Stimulated activated naive B cell treated with anti-CD40 and anti-IgM and Interleukin-4, amounts not matched to agents 10 μg/mL and 1 μg/mL and 100 μg/mL, for 72 hours (primary cell): ENCODE measurements around the gene C1QL1.

Experiments used
- ATAC-seq, 2 donors: fragments of 150-1000 bp; cut with Tn5 transposase; replicated peaks; 2 replicates each; pipeline ENCODE4 v1.10.0; 2021; ENCODE audit warnings: moderate library complexity in 1 of 2
- DNase-seq: peaks from one replicate; pipeline ENCODE4 v3.0.0; 2021
- H3K27ac Mint-ChIP-seq: one replicate; pipeline ENCODE4 v1.8.0; 2022; ENCODE audit warnings: mild to moderate bottlenecking, mixed read lengths
- H3K27me3 Mint-ChIP-seq, 2 donors: one replicate each; pipeline ENCODE4 v1.8.0; 2022; ENCODE audit warnings: mixed read lengths in 2 of 2
- H3K36me3 Mint-ChIP-seq, 2 donors: one replicate each; pipeline ENCODE4 v1.8.0; 2022; ENCODE audit warnings: mixed read lengths in 2 of 2, mild to moderate bottlenecking in 1 of 2
- H3K4me1 Mint-ChIP-seq, 2 donors: one replicate each; pipeline ENCODE4 v1.8.0; 2022; ENCODE audit warnings: mixed read lengths in 2 of 2, mild to moderate bottlenecking in 1 of 2
- H3K4me3 Mint-ChIP-seq, 2 donors: one replicate each; pipeline ENCODE4 v1.8.0; 2022; ENCODE audit warnings: mild to moderate bottlenecking in 2 of 2, mixed read lengths in 2 of 2, moderate library complexity in 1 of 2
- H3K9me3 Mint-ChIP-seq, 2 donors: one replicate each; pipeline ENCODE4 v1.8.0; 2022; ENCODE audit warnings: mixed read lengths in 2 of 2, mild to moderate bottlenecking in 1 of 2

Gene C1QL1

DNA sequence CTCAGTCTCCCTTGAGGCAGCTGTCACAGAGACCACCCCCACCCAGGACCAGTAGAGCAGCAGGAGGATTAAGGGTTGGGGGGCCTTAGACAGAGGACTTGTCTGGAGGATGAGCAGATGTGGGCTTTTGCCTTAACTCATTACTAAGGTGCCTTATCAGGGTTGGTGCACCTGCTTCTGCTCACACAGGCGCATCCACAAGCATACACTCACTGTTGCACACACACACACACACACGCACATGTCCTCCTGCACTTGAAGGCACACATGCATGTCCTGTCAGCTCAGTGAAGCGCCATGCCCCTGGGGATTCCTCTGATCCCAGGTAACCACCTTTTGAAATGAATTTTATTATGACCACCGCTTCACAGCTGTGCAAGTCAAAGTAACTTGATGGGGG is 54.0 kb downstream of the C1QL1 start:
- H3K4me1 Mint-ChIP-seq = peaks cover 11 to 14% of the 10 kb centered on the region in 2 donors
- H3K27ac Mint-ChIP-seq = no peak overlapping the region
- H3K27me3 Mint-ChIP-seq = peaks cover 34 to 59% of the 10 kb centered on the region in 2 donors
- ATAC-seq (peak in 1 of 2 donors; percentile 51), DNase-seq (no peak)
- H3K9me3 Mint-ChIP-seq = no peaks in the 10 kb centered on the region
- H3K36me3 Mint-ChIP-seq = no peaks in the 10 kb centered on the region
- no peak overlapping the region for H3K4me3 Mint-ChIP-seq

DNA sequence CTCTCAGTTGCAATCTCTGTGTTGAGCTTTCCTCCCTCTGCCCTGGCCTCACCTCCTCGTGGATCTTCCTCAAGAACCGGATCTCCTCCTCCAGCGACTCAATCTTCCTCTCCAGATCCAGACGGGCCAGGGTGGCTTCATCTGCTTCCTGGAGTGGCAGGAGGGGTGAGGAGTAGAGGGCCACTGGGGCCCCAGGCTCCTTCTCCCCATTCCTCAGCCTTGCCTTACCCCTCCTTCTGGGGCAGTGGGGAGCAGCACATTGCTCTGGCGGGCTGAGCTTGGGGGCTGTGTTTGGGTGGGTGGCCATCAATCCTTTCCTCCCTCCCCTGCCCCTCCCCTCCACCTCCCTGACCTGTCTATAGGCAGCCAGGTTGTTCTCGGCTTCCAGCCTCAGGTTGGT is 54.4 kb downstream of the C1QL1 start:
- Mint-ChIP-seq H3K9me3 (no peaks in the 10 kb centered on the region), H3K4me1 (peaks cover 11 to 14% of the 10 kb centered on the region in 2 donors), H3K27me3 (peaks cover 37 to 61% of the 10 kb centered on the region in 2 donors), H3K36me3 (no peaks in the 10 kb centered on the region), H3K27ac (peak overlapping the region; percentile 6), H3K4me3 (no peak overlapping the region)
- DNase-seq (no peak), ATAC-seq (no peak)

DNA sequence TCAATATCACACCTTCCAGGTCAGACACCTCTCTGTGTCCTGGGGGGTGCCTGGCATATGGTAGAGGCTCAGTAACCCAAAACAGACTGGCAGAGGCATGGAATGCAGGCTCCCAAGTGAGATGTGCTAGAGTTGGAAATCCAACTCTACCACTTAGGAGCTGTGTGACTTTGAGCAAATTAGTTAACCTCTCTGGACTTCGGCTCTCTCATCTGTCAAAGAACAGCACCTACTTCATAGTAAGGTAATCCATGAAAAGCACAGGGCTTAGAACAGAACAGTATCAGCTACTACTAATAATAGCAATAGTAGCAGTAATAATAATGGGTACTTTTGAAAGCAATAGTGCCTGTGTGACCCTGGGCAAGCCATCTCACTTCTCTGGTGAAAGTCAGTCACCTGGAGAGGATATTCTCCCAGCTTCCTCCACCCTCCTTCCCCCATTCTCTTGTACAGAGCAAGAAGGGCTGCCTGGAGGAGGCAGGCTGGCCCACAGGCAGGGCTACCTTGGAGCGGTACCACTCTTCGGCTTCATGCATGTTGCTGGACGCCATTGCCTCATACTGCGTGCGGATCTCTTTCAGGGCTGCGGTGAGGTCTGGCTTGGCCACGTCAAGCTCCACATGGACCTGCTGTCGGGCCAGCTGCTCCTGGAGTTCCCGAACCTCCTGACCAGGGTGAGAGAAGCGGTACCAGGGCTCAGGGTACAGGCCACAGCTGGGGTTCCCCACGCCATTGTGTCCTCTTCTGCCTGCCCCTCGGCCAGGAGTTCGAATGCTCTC is 55.1 kb downstream of the C1QL1 start:
- Mint-ChIP-seq H3K9me3 (no peaks in the 10 kb centered on the region), H3K4me1 (peaks cover 11 to 14% of the 10 kb centered on the region in 2 donors), H3K36me3 (no peaks in the 10 kb centered on the region), H3K4me3 (no peak overlapping the region), H3K27ac (no peak overlapping the region), H3K27me3 (peaks cover 39 to 64% of the 10 kb centered on the region in 2 donors)
- ATAC-seq (no peak), DNase-seq (no peak)

DNA sequence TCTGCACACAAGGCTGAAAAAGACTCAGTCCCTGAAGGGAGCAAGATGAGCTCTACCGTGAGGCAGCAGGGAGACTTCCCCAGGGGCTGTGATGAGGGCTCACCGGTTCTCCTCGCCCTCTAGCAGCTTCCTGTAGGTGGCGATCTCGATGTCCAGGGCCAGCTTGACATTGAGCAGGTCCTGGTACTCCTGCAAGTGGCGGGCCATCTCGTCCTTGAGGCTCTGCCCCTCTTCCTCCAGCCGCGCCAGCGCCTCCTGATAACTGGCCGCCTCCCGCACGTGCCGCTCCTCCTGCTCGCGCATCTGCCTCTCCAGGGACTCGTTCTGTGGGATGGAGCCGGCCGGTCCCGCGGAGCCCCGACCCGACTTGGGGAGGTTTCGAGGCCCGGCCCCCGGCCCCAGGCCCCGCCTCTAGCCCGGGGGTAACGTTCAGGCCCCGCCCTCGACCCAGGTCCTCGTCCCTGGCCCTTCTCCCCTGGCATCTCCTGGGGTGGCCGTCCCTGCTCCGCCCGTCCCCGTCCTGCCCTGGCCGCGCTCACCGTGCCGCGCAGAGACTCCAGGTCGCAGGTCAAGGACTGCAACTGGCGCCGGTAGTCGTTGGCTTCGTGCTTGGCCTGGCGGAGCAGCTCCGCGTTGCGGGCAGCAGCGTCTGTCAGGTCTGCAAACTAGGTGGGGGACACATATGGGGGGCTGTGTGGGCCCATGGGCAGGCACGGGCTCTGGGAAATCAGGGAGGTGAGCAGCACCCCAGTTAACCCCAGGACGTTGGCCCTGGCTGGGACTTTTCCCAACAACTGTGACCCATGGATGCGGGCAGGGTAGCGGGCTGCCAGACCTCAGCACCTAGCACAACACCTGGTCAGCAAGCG is 56.7 kb downstream of the C1QL1 start:
- Mint-ChIP-seq H3K36me3 (no peaks in the 10 kb centered on the region), H3K4me1 (peaks cover 11 to 14% of the 10 kb centered on the region in 2 donors), H3K4me3 (peak overlapping the region; percentile 32 to 70), H3K9me3 (no peaks in the 10 kb centered on the region), H3K27me3 (peaks cover 41 to 60% of the 10 kb centered on the region in 2 donors), H3K27ac (no peak overlapping the region)
- DNase-seq = peak; percentile 38
- ATAC-seq = peak; percentile 84 to 85

DNA sequence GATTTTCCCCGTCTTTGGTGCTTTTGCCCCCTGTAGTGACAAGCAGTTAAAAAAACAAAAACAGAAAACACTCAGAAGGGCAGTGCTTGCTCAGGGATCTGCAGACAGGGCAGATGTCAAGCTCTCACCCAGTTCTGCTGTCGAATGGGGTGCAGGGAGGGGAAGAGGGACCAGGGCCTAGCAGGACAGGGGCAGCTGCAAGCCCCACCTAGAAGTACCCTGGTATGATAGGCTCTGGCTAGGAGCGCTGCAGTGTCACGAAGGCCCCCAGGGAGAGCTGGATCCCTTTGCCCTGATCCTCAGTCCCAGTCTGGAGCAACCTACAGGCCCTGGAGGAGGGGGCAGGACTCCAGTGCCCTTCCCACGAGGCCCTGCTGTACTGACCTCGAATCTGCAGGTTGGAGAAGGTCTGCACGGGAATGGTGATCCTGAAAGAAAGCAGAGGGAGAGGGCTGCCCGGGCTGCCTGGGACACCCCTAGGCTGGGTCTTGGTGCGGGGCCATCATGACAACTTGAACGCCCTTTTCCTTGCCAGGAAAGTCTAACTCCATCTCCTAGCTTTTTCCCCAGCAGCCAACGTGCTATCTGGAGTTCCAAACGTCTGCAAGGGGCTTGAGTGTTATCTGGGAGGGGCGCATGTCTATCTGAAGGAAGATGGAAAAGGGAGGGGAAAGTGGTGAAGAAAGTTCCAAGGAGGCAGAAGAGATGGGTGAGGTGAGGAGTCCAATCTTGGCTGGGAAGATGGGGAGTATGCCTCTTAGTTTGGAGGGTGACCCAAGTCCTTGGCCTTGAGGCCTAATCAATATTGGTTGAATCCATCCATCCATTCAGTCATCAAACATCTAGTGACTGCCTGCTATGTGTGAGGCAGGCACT is 57.6 kb downstream of the C1QL1 start:
- H3K27ac Mint-ChIP-seq = no peak overlapping the region
- H3K9me3 Mint-ChIP-seq = no peaks in the 10 kb centered on the region
- H3K4me1 Mint-ChIP-seq = peaks cover 11 to 14% of the 10 kb centered on the region in 2 donors
- H3K4me3 Mint-ChIP-seq = peak overlapping the region in 1 of 2 donors; percentile 70
- no peaks in the 10 kb centered on the region for H3K36me3 Mint-ChIP-seq
- DNase-seq = no peak
- no peak for ATAC-seq
- H3K27me3 Mint-ChIP-seq = peaks cover 39 to 60% of the 10 kb centered on the region in 2 donors
